CD4-positive, alpha-beta T cell treated with Interleukin-2 at 100 ng/mL for 4 hours (primary cell): Measurements from ENCODE around the gene SV2B.

ENCODE experiments used
- DNase-seq: peaks from one replicate; pipeline ENCODE4 v3.0.0-alpha.2; 2020; ENCODE audit warnings: low spot score

SV2B gene

DNA sequence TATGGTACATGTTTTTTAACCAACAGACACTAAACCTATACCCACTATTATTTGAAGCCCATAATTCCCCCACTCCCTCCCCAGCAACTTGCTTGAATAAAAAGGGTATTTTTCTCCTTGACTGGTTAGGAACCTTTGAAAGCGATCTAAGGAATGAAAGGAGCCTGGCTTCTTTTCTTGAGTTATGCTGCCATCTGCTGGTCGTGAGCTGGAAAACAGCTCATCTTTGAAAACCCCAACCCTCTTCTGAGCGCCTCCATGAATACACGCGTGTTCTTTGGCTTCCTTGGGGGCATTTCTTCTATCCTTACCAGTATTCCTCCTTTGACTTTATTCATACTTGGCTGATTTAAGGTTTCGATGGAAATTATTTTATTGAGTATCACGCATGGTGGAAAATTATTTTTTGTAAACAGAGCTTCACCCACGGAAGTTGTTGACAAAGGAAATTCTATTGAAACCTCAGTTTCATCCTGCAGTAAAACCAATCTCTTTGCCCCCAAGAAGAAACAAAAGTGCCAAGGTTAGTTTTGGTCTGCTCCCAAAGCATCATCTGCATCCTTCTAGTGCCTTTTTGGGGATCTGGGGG is 171.6 kb downstream of the SV2B start:
- DNase-seq, result peak; percentile 74

DNA sequence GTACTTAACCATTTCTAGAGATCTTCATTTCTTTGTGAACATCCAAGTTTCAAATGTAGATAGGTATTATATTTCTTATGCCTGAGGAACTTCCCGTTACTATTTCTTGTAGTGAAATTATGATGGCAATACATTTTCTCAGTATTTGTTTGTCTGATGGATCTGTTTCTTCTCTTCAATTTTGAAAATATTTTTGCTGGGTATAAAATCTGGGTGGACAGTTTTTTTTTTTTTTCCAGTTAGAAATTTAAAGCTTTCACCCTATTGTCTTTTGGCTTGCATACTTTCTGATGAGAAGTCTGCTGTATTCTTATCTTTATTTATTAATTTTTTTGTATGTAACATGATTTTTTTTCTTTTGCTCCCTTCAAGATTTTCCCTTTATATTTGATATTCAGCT is 175.8 kb downstream of the SV2B start:
- no peak for DNase-seq

DNA sequence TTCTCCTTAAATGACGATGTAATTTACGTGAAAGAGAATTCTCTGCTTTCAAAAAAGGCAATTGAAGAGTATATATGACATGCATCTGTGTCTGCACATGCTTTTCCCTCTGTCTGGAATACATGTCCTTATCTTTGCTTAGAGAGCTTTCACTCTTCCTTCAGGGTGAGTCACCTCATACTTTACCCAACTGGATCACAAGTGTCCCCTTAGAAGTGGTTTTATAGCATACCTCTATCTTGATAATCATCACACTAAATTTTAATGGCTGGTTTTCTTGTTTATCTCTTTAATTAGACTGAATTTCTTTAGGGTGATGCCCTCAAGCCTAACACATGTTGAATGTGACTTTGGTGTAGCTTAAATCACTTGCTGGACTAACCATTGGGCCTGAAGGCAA is 178.9 kb downstream of the SV2B start:
- DNase-seq, result no peak

DNA sequence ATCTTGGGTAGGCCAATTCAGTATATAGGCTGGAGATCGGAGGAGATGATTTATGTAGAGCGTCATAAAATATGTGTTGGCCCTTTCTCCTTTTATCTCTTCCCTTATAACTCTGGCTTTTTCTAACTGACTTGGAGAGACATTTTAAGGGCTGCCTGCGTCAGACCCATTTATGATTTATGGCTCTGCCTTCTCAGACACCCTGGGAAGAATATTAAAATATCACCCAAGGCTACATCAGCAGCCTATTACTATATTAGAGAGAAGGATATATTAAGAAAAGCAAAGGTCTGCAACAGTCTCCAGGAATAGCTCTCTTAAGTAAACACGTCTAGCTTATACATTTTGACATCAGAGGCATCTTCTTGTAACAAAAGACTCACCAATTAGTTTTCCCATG is 179.4 kb downstream of the SV2B start:
- no peak for DNase-seq

DNA sequence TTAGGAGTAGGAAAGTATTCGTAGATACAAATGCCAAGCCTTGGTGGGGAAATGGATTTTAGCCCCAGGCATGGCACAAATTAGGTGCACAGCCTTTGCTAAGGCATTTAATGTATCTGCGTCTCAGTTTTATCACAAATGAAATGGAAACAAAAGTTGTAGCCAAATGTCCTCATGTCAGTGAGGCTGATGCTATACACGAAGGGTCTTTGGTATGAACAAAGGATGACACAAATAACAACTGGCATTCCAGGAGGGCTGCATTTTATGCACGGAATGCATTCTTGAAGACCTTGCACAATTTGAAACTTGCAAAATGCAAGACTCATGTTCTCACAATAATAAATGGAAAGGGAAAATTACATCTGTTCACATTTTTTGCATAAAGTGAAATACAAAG is 181.9 kb downstream of the SV2B start:
- no peak for DNase-seq

DNA sequence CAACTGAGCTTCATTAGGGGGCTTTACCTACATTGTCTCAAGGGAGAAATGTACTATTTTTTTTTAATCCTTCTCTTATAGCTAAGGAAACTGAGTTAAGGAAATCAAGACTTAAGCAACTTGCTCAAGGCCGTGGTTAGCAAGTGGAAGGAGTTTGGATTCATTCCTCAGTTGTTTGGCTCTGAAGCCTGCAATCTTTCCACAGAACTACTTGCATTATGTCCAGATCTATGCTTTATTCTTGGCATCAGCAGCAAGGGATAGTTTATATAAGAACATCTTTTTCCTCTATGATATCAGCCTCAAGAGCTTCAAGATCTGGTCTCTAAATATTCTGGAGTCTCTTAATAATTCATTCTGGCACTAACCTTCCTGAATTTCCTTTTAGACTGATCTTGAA is 182.4 kb downstream of the SV2B start:
- DNase-seq, result no peak

DNA sequence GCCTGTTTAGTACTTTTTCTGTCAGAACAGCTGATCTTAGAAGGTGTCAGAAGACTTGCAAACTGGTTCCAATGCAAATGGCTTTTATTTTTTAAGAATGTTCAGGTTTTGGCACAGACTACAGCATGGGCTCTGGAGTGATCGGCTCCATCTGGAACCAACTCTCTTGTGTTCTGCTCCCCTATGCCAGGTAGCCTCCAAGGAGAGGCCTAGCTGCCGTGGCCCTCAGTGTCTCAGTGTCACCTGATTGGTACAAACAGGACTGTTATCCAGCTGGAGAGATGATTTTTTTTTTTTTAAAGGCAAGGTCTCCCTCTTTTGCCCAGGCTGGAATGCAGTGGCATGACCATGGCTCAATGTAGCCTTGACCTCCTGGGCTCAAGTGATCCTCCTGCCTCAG is 183.1 kb downstream of the SV2B start:
- no peak for DNase-seq

DNA sequence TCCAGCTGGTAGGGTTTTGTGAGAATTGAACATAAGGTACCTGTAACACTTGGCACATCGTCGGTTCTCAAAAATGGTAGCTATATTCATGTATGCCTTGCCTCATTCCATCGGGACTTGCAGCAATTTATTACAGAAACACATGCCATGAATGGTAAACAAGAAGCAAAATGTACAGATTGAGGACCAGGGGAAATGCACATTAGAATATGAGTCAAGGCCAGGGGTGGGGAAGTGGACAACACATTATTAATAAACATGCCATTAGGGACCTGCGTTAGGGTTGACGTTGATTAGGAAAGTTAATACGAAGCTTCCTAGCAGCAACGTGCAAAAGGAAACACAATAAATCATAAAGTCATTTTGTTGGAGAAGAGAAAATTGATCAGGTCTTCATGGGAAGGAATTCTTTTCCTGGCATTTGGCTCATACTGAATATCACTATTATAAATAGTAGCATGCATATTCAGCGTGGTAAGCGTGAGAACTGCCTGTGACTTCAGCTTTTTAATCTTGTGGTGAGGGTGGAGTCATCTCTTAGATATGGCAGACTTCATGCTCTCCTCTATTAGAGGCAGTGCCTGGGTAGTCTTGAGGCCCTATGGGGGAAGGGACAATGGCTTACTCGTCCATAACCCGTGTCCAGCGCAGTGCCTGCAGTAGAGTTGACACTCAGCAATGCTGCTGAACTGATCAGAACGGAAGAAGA is 184.9 kb downstream of the SV2B start:
- DNase-seq, result no peak

DNA sequence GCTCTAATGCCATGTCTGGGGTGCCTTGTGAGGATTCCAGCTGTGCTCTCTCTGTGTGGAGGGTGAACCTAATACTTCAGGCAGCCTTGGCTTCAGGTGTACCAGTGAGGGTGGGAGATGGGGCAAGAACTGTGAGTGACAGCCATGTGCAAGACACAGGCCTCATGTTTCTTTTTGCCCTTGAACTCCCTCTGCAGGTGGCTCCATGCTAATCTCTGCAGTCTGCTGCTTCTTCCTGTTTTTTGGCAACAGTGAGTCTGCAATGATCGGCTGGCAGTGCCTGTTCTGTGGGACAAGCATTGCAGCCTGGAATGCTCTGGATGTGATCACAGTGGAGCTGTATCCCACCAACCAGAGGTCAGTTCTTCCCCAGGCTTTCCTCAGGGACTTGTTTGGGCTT is 189.3 kb downstream of the SV2B start:
- DNase-seq, result no peak

DNA sequence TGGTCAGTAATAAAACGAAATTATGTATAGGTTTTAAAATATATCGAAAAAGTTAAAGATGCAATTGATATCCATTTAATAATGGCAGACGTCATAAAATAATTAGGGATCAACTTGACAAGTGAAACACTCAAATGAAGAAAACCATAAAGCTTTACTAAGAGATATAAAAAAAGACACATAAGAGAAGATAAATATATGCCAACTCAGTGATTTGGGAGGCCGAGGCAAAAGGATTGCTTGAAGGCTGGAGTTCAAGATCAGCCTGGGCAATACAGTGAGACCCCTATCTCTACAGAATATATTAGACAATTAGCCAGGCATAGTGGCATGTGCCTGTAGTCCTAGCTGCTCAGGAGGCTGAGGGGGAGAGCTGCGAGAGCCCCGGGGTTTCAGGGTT is 190.5 kb downstream of the SV2B start:
- no peak for DNase-seq

DNA sequence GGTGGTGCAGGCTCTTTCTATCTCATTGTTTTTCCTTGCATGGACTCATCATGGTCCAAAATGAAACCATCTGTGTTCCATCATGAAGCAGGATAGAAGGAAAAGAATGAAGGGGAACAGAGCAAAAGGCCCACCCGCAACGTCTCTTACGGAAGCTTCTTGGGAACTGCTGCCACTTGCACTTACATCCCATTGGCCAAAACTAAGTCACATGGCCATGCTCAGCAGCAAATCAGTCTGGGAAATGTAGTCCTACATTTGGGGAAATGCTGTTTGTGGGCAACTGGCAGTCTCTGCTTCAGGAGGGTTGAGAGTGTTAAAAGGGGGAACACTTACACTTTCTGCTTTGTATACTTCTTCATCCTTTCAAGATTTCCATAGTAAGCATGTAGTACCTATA is 191.6 kb downstream of the SV2B start:
- no peak for DNase-seq

DNA sequence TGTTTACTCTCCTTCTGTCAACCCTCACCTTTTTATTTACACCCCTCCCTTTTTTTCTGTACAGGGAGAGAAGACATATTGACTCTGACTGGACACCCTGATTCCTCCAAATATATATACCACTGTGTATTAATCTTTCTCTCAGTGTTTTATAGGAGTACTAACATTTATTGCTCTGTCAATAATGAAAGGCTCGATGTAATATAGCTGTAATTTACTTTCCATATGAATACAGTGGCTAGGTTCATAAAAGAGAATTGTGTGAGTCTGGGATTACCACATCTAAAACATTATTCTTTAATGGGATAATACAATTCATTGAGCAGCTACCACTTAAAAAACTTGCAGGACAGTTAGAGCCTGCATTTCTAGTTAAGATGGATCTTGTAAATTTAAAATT is 194.3 kb downstream of the SV2B start:
- DNase-seq, result no peak

DNA sequence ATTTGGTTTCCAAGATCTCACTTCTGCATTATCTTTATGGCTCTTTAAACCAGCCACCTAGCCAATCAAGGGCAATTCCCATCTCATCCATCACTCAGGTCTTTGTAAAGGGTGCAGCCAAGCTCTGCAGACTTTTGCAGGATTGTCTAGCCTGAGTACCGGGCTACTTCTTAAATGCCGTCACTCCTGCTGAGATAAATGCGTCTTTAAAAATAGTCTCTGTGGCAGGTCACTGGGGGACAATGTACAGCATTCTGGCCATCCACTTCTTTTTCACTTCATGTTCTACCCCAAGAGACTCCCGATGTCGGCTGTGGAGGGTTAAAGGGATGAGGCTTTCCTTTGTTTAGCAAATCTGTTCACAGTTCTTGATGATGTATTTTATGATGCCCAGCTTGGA is 194.7 kb downstream of the SV2B start:
- DNase-seq, result no peak

DNA sequence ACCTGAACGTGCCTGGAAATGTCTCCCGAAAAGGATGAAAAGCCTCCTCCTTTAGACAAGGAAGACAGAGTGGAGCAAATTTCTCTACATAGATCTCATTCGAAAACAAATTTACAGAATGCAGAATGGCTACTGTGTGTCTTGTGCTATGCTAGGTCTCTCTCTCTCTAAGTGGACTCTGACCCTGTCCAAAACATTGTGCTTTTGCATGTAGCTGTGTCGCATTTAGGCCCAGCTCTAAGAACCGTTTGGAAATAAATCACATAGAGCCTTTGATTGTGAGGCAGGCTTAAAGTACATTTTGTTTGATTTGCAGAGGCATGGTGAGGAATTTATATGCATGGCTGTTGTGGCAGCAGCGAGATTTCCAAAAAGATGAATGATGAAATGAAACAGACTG is 198.0 kb downstream of the SV2B start:
- no peak for DNase-seq

DNA sequence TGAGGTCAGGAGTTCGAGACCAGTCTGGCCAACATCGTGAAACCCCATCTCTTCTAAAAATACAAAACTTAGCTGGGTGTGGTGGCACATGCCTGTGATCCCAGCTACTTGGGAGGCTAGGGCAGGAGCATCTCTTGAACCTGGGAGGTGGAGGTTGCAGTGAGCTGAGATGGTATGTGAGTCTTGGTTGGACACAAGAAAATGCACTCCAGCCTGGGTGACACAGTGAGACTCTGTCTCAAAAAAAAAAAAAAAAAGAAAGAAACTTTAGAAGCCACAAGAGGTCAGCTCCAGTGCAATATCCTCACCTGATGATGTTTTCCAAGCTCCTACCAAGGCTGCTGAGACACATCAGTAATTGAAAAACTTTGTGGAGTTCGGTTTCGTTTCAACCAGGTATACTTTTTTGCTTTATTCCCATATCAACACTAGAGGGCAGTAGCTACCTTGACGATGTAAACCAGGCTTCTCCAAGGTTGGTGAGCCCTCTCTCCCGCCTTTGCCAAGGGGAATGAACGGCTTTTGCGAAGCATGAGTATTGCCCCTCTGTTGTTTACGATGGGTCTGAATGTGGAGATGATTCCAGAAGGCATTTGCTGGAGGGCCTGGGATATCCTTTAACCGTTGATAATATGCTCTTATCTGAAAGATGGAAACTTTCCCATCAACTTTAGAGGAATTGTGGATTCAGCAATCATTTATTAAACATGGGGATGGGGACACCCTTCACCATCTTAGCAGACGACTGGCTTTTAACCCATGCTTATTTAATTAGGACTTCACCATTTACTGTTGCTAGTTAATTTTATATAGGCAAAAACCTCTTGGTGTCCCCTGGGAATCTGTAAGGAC is 202.8 kb downstream of the SV2B start:
- DNase-seq, result peak; percentile 76

DNA sequence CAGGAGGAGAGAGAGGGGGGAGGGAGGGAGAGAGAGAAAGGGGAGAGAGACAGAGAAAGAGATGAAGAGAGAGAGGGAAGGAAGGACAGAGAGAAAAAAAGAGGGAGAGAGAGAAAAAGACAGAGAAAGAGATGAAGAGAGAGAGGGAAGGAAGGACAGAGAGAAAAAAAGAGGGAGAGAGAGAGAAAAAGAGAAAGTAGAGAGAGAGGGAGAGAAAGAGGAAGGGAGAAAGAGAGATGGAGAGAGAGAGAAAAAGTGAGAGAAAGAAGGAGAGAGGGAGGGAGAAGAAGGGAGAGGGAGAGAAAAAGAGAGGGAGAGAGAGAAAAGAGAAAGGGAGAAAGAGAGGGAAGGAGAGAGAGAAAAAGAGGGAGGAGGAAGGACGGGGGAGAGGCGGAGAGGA is 204.2 kb downstream of the SV2B start:
- DNase-seq, result no peak

DNA sequence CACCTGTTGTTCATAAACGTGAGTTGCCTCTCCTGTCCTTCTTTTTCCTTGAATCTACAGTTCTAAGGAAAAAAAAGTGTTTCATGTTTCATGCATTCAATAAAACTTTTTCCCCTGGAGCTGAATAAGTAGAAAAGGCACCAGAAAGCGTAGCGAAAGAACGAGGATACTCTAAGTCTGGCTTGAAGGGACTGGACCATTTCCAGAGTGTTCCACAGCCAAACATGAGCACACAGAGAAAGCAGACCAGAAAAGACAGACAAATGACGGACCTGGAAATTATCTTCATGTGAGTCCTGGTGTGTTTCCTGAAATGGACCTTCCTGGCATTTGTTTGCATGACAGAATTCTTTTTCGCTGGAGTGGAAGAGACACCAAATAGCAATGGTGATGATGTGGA is 204.7 kb downstream of the SV2B start:
- no peak for DNase-seq

DNA sequence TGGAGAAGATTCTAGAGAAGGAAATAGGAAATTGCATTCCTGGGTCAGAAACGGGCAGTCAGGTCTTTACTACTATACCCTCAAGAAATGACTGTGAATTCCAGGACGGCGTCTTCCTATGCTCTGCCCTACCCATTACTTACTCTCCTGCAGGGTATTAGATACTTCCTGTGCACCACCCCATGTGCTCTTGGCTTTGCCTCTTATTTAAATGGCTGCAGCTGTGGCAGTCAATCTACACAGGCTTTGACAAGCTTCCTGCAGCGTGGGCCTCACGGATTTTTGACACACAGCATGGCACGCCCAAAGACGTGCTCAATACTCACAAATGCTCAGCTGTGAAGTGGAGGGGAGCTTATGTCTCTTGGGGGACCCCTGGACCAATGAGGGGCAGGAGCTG is 206.1 kb downstream of the SV2B start:
- no peak for DNase-seq

DNA sequence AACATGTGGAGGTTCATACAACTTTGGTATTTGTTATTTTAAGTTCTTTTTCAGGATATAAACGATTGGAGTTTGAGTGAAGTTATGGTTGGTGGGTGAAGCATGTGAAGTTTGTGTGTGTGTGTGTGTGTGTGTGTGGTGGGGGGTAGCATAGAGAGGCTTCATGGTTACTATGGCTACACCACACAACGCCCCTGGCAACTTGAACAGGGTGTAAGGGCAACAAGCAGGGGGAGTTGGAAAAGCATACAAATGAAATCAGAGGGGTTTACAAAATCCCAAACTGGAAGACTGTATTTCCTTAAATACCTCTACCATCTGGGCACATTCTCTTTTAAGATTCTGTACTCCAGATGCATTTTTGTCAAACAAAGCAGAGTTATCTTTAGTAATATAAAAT is 207.5 kb downstream of the SV2B start:
- no peak for DNase-seq

DNA sequence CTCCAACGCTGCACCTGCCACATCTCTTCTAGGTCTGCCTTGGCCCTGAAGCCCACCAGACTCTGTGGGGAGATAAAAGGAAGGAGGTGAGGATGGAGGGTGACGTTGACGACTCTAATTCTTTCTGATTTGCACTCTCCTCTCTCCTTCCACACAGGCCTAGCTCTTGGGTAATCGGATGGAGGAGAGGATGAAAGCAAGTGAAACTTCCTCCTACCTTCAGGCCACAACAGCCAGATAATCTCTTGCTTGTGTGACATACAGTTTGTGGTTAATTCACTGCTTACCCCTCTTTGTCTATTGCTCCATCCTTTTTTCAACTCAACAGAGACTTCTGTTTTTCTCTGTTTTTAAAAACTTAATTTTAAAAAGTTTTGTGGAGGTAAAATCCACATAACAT is 208.1 kb downstream of the SV2B start:
- peak; percentile 25 for DNase-seq

DNA sequence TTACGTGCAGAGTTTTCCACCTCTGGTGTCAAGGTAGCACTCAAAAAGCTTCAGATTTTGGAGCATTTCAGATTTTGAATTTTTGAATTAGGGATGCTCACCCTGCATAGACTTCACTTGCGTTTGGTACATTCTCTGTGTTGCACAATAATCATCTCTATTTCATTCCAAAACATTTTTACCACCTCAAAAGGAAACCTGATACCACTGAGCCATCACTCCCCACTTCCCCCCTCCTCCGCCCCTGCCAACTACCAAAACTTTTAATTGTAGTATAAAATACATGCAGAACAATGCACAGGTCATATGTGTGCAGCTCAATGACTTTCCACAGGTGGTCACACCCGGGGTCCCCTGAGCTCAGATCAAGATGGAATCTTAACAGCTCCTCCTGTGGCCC is 208.8 kb downstream of the SV2B start:
- peak; percentile 23 for DNase-seq

DNA sequence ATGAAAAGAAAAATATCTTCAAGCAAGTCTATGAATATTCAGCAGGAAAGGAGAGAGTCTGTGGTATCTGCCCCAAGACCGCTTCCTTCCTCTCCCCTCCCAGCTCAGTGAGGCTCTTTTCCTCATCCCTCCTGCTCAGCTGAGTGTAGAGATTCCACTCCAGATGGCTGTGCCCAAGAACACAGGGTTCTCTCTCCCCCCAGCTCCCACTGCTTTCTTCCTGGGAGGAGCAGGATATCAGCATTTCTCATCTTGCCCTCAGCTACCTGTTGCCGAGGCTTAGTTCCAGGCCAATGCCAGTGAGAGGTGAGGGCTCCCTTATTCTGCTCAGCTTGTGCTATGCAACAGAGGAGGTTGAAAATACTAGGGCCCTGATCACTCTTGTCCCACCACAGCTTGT is 211.9 kb downstream of the SV2B start:
- DNase-seq, result peak; percentile 48

DNA sequence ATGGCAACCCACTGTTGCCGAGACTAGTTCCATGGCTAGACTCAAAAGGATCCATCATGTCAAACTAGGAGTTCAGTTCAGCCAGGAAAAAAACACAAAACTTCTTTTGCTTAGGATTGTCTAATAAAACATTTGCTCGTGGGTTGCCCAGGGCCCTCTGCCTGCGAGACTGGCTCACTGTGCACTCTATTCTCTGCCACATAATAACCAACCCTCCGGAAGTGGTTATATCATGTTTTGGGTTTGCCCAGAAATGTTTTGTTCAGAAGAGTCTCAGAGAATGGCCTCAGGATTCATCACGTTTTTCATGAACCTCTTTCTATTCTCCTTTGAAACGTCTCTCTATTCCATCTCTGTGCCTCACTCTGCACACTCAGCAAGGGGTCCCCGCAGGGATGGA is 216.1 kb downstream of the SV2B start:
- peak; percentile 62 for DNase-seq
